Gastrocnemius medialis (tissue), 4 donors: ENCODE results near the gene CATSPER1. TPM values are rescaled to one million over a fixed set of nuclear protein-coding genes. Genes with fewer than 3 reads are reported as not detected.
A peak's percentile ranks its signal among the peaks of the same experiment; 100 is the strongest.

ENCODE experiments used
- ATAC-seq, 2 donors: fragments of 150-250 bp; one replicate each; pipeline ENCODE4 v1.9.1; 2016
- DNase-seq, 2 donors: peaks; one replicate each; pipeline ENCODE4 v3.0.0-alpha.2; 2019
- H3K27ac ChIP-seq, 4 donors: fragments of 200-600 bp; sonication (generic); 1 replicate in 1 of 4; 2 replicates in 3 of 4; pipeline ENCODE4 v1.5.1; 2016 to 2018; ENCODE audit warnings: mild to moderate bottlenecking in 2 of 4, moderate library complexity in 1 of 4
- H3K27me3 ChIP-seq, 3 donors: fragments of 200-600 bp; sonication (generic) in 2 of 3; 1 replicate in 1 of 3; 2 replicates in 2 of 3; pipeline versions ENCODE4 v1.5.1 to v1.6.0; 2016 to 2019; ENCODE audit warnings: mild to moderate bottlenecking in 1 of 3, moderate library complexity in 1 of 3
- H3K36me3 ChIP-seq, 2 donors: fragments of 200-600 bp; sonication (generic) in 1 of 2; one replicate each; pipeline ENCODE4 v1.5.1; 2017 to 2018
- H3K4me1 ChIP-seq, 2 donors: fragments of 200-600 bp; sonication (generic) in 1 of 2; one replicate each; pipeline ENCODE4 v1.5.1; 2016 to 2017; ENCODE audit warnings: mild to moderate bottlenecking in 2 of 2
- H3K4me3 ChIP-seq, 4 donors: fragments of 200-600 bp; sonication (generic) in 3 of 4; 1 replicate in 1 of 4; 2 replicates in 3 of 4; pipeline ENCODE4 v1.5.1; 2016 to 2019; ENCODE audit warnings: mild to moderate bottlenecking in 2 of 4
- H3K9me3 ChIP-seq, 3 donors: fragments of 200-600 bp; sonication (generic) in 2 of 3; 1 replicate in 1 of 3; 2 replicates in 2 of 3; pipeline ENCODE4 v1.5.1; 2016 to 2019
- CTCF ChIP-seq, 5 experiments: fragments of 450-650 bp in 3 of 5; fragments of 200-600 bp in 2 of 5; sonication (generic) in 2 of 5; IDR thresholded peaks in 4 of 5; conservative IDR thresholded peaks in 1 of 5; 1 replicate in 4 of 5; 2 replicates in 1 of 5; pipeline ENCODE4 v1.5.1; 2016 to 2019; ENCODE audit warnings: antibody characterized with exemption in 5 of 5, mild to moderate bottlenecking in 3 of 5, moderate library complexity in 3 of 5
- POLR2A ChIP-seq, 2 donors: fragments of 450-650 bp; IDR thresholded peaks; one replicate each; pipeline ENCODE4 v1.6.1; 2017; ENCODE audit warnings: antibody characterized with exemption in 2 of 2, mild to moderate bottlenecking in 2 of 2, moderate library complexity in 2 of 2
- in situ Hi-C, 4 donors: fragments of 200-750 bp; cut with MboI; loops; one replicate each; pipeline versions ENCODE4 v1.15.0 to v1.8.0; 2017; ENCODE audit warnings: low sequenced_read_pairs in 4 of 4
- intact Hi-C: fragments of 100-400 bp; cut with DNase I; formaldehyde crosslinking; loops from one replicate; pipeline ENCODE4 v1.15.1; 2023; ENCODE audit warnings: low total_unique reads
- total RNA-seq, 4 donors: library from RNA; depleted of rRNA; stranded (reverse); fragments of >200 nt; gene quantifications; one replicate each; pipeline versions ENCODE4 v1.1.0 to v1.2.3, GENCODE V29; 2016

Gene CATSPER1
- total RNA-seq, 4 donors from 2014 or later = not detected

DNA sequence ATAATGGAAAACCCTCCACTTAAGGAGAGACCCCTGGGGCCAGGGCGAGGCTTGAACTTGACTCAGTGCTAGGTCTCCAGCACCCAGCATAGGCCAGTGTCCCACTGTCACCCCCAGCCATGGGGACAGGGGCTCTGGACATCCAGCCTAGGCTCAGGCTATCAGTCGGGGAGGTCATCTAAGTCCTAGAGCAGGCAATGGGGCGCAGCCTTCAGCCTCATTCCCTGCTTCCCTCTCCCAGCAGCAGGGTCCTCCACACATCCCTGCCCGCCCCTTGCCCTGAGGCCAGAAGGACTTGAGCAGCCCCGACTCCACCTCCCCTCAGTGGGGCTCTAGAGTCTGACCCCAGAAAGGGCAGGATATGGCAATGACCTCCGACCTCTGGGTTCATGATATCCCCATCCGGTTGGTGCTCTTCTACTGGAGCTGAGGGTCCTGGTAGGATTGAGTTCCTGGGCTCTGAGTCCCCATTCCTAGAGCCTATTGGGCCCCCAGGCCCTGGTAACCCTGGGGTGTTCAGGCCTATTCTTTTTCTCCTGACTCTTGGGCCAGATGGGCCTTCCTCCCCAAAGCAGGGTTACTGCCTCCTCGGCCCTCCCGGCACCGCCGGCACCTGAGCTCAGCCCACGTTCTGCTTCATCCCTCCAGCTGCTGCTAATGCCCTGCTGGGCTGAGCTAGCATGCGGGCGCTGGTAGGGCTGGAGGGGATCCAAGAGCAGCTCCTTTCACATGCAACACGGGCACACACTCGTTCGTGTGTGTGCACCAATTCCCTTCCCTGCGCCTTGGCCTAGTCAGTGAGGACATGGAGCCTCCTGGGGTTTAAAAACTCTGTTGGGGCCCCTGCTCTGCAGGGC is 10.1 kb downstream of the CATSPER1 start:
- H3K27me3 ChIP-seq = peaks cover 12 to 18% (median 17%) of the 10 kb centered on the region in 3 donors
- intact Hi-C loops = no loop called here
- DNase-seq (no peak), ATAC-seq (no peak)
- no peak overlapping the region for H3K4me3 ChIP-seq
- in situ Hi-C loops = no loop called here
- H3K27ac ChIP-seq = peak overlapping the region in 1 of 4 donors; percentile 69
- peaks cover 9 to 15% of the 10 kb centered on the region in 2 donors for H3K4me1 ChIP-seq
- no peaks in the 10 kb centered on the region for H3K9me3 ChIP-seq
- TF ChIP-seq POLR2A (IDR thresholded peaks at IDR 0.05) = no peak
- TF ChIP-seq CTCF (IDR thresholded peaks at IDR 0.05 in 4 of 5, conservative IDR thresholded peaks at IDR 0.05 in 1 of 5) = no peak
- no peaks in the 10 kb centered on the region for H3K36me3 ChIP-seq

DNA sequence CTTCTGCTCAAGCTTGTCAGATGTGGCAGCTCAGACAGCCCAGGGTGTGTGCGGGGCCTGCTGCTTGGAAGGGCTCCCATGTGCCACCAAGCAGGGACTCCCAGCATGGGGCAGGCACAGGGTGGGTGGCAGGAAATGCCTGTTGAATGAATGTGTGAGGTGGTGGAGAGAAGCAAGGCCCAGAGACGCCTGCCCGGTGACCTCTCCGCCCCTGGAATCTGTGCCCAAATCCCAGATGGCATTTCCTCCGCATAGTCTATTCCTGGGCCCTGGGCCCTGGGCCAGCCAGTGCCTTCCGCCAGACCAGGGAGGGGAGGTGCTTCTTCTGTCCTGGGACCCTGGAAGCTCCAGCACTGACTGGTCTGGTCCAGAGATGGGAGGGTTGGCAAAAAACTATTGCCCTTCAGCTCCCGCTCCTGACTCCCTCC is 10.8 kb downstream of the CATSPER1 start:
- intact Hi-C loops = no loop called here
- ATAC-seq (peak in 1 of 2 donors; percentile 51), DNase-seq (no peak)
- in situ Hi-C loops = no loop called here
- Histone ChIP-seq H3K4me1 (peaks cover 9 to 15% of the 10 kb centered on the region in 2 donors), H3K4me3 (no peak overlapping the region), H3K27me3 (peaks cover 12 to 18% (median 17%) of the 10 kb centered on the region in 3 donors), H3K9me3 (no peaks in the 10 kb centered on the region), H3K27ac (peak overlapping the region in 2 of 4 donors; percentile 34 to 69), H3K36me3 (no peaks in the 10 kb centered on the region)
- TF ChIP-seq POLR2A (IDR thresholded peaks at IDR 0.05) = no peak
- TF ChIP-seq CTCF (IDR thresholded peaks at IDR 0.05 in 4 of 5, conservative IDR thresholded peaks at IDR 0.05 in 1 of 5) = no peak

DNA sequence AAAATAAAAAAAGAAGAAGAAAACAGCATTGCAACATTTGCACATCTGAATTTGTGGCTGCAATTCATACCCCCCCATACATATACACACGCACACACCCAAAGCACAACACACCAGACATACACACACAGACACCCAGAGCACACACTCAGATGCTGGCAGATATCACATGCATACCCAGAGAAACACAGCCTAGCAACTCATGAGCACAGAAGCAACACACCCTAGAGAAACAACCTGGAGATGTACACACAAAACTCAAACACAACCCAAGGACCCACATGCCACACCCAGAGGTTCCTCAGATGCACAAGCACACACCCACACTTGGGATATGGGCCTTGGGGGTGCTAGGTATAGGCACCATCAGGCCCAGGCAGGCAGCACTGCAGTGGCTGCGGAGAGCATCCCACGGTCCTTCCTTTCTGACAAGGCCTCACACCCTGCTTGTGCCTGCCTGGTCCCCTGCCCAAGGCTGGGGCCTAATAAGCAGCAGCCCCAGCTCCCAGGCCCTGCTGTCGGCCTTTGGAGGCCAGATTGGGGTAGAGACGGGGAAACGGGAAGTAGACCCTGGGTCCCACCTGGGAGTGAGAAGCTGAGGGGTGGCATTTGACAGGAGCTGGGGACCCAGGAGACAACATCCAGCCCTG is 11.3 kb downstream of the CATSPER1 start:
- no peak for ATAC-seq
- no peak for DNase-seq
- H3K4me3 ChIP-seq = no peak overlapping the region
- H3K9me3 ChIP-seq = no peaks in the 10 kb centered on the region
- no peaks in the 10 kb centered on the region for H3K36me3 ChIP-seq
- H3K4me1 ChIP-seq = peaks cover 9 to 15% of the 10 kb centered on the region in 2 donors
- in situ Hi-C loops (no loop called here), intact Hi-C loops (no loop called here)
- H3K27me3 ChIP-seq = peaks cover 12 to 18% (median 17%) of the 10 kb centered on the region in 3 donors
- TF ChIP-seq CTCF (IDR thresholded peaks at IDR 0.05 in 4 of 5, conservative IDR thresholded peaks at IDR 0.05 in 1 of 5) (no peak), POLR2A (IDR thresholded peaks at IDR 0.05) (no peak)
- H3K27ac ChIP-seq = peak overlapping the region in 2 of 4 donors; percentile 34 to 69

DNA sequence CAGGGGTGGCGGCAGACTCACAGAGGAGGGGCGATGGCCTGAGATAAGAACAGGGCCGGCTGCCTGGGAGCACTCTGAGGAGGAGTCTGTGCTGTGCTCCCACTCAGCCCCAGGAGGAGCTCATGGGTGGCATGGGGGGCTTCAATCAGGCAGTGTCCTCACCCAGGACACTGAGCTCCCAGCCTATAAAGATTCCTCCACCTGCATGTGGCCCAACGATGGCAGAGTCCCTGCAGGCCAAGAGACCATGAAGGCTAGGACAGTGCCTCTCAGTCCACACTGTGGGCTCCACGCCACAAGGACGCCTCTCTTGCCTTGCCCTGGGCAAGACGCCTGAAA is 12.5 kb downstream of the CATSPER1 start:
- ATAC-seq (no peak), DNase-seq (no peak)
- in situ Hi-C loops (no loop called here), intact Hi-C loops (no loop called here)
- Histone ChIP-seq H3K27me3 (peaks cover 12 to 18% (median 17%) of the 10 kb centered on the region in 3 donors), H3K4me3 (no peak overlapping the region), H3K36me3 (no peaks in the 10 kb centered on the region), H3K4me1 (peaks cover 9 to 15% of the 10 kb centered on the region in 2 donors), H3K27ac (no peak overlapping the region), H3K9me3 (no peaks in the 10 kb centered on the region)
- TF ChIP-seq CTCF (IDR thresholded peaks at IDR 0.05 in 4 of 5, conservative IDR thresholded peaks at IDR 0.05 in 1 of 5) (no peak), POLR2A (IDR thresholded peaks at IDR 0.05) (no peak)
